ENCODE data around the gene HPSE2.

DNA sequence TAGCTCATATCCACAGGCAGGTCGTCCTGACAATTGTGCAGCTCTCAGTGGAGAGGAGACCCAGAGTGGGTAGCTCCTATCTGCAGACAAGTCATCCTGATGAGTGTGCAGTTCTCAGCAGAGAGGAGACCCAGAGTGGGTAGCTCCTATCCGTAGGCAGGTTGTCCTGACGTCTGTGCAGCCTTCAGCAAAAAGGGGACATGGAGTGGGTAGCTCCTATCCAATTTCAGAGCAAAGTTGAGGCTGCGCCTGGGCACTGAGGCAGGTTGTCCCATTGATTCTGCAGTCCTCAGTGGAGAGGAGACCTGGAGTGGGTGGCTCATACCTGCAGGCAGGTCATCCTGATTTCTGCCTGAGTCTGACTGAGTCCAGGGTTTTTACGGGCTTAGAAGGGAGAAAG, 111.8 kb downstream of the HPSE2 start:
- TF ChIP-seq, protein P1, sequence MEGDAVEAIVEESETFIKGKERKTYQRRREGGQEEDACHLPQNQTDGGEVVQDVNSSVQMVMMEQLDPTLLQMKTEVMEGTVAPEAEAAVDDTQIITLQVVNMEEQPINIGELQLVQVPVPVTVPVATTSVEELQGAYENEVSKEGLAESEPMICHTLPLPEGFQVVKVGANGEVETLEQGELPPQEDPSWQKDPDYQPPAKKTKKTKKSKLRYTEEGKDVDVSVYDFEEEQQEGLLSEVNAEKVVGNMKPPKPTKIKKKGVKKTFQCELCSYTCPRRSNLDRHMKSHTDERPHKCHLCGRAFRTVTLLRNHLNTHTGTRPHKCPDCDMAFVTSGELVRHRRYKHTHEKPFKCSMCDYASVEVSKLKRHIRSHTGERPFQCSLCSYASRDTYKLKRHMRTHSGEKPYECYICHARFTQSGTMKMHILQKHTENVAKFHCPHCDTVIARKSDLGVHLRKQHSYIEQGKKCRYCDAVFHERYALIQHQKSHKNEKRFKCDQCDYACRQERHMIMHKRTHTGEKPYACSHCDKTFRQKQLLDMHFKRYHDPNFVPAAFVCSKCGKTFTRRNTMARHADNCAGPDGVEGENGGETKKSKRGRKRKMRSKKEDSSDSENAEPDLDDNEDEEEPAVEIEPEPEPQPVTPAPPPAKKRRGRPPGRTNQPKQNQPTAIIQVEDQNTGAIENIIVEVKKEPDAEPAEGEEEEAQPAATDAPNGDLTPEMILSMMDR (IDR thresholded peaks at IDR 0.05), result no peak
- TF ChIP-seq, protein P2, sequence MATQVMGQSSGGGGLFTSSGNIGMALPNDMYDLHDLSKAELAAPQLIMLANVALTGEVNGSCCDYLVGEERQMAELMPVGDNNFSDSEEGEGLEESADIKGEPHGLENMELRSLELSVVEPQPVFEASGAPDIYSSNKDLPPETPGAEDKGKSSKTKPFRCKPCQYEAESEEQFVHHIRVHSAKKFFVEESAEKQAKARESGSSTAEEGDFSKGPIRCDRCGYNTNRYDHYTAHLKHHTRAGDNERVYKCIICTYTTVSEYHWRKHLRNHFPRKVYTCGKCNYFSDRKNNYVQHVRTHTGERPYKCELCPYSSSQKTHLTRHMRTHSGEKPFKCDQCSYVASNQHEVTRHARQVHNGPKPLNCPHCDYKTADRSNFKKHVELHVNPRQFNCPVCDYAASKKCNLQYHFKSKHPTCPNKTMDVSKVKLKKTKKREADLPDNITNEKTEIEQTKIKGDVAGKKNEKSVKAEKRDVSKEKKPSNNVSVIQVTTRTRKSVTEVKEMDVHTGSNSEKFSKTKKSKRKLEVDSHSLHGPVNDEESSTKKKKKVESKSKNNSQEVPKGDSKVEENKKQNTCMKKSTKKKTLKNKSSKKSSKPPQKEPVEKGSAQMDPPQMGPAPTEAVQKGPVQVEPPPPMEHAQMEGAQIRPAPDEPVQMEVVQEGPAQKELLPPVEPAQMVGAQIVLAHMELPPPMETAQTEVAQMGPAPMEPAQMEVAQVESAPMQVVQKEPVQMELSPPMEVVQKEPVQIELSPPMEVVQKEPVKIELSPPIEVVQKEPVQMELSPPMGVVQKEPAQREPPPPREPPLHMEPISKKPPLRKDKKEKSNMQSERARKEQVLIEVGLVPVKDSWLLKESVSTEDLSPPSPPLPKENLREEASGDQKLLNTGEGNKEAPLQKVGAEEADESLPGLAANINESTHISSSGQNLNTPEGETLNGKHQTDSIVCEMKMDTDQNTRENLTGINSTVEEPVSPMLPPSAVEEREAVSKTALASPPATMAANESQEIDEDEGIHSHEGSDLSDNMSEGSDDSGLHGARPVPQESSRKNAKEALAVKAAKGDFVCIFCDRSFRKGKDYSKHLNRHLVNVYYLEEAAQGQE (IDR thresholded peaks at IDR 0.05; ENCODE audit: low read depth, low read length), result no peak
- TF ChIP-seq JUND (IDR thresholded peaks at IDR 0.05) (no peak), YY1 (IDR thresholded peaks at IDR 0.05; ENCODE audit: low read depth) (no peak), RCOR1 (IDR thresholded peaks at IDR 0.05; ENCODE audit: low read length) (no peak), EZH2phosphoT487 (IDR thresholded peaks at IDR 0.05; ENCODE audit: borderline replicate concordance, low read depth) (no peak), GABPA (IDR thresholded peaks at IDR 0.05; ENCODE audit: low read depth) (no peak), RFX5 (IDR thresholded peaks at IDR 0.05; ENCODE audit: low read length) (no peak), CHD2 (IDR thresholded peaks at IDR 0.05; ENCODE audit: low read length, partially characterized antibody) (no peak), TCF12 (IDR thresholded peaks at IDR 0.05) (no peak), TAF1 (IDR thresholded peaks at IDR 0.05; ENCODE audit: borderline replicate concordance, low read depth, low read length) (no peak)
- TF ChIP-seq, protein P3, sequence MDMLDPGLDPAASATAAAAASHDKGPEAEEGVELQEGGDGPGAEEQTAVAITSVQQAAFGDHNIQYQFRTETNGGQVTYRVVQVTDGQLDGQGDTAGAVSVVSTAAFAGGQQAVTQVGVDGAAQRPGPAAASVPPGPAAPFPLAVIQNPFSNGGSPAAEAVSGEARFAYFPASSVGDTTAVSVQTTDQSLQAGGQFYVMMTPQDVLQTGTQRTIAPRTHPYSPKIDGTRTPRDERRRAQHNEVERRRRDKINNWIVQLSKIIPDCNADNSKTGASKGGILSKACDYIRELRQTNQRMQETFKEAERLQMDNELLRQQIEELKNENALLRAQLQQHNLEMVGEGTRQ (IDR thresholded peaks at IDR 0.05; ENCODE audit: borderline replicate concordance, low read depth, low read length), result no peak
- TF ChIP-seq, protein P4, sequence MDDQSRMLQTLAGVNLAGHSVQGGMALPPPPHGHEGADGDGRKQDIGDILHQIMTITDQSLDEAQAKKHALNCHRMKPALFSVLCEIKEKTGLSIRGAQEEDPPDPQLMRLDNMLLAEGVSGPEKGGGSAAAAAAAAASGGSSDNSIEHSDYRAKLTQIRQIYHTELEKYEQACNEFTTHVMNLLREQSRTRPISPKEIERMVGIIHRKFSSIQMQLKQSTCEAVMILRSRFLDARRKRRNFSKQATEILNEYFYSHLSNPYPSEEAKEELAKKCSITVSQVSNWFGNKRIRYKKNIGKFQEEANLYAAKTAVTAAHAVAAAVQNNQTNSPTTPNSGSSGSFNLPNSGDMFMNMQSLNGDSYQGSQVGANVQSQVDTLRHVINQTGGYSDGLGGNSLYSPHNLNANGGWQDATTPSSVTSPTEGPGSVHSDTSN (IDR thresholded peaks at IDR 0.05), result no peak

Data from SK-N-SH (cell line).